Skeletal muscle tissue (tissue), 4 donors: Measurements from ENCODE around the gene RNF26. TPM values are rescaled to one million over a fixed set of nuclear protein-coding genes. Genes with fewer than 3 reads are reported as not detected.

ENCODE experiments used
- H3K27ac ChIP-seq: one replicate; pipeline ENCODE4 v1.7.0; 2013; ENCODE audit warnings: mild to moderate bottlenecking, low read depth, low read length, inconsistent platforms
- H3K27me3 ChIP-seq, 3 donors: one replicate each; pipeline ENCODE4 v1.7.0; 2013; ENCODE audit warnings: low read length in 3 of 3; ENCODE audit not compliant: control insufficient read depth in 3 of 3, insufficient read depth in 3 of 3
- H3K36me3 ChIP-seq, 3 donors: one replicate each; pipeline ENCODE4 v1.7.0; 2013; ENCODE audit warnings: low read length in 3 of 3; ENCODE audit not compliant: control insufficient read depth in 3 of 3, insufficient read depth in 3 of 3
- H3K4me1 ChIP-seq, 3 donors: one replicate each; pipeline ENCODE4 v1.7.0; 2013; ENCODE audit warnings: low read length in 3 of 3, mild to moderate bottlenecking in 3 of 3; ENCODE audit not compliant: control insufficient read depth in 3 of 3, insufficient read depth in 3 of 3
- H3K4me3 ChIP-seq, 3 donors: one replicate each; pipeline ENCODE4 v1.7.0; 2013; ENCODE audit warnings: low read length in 3 of 3
- H3K9ac ChIP-seq, 3 donors: one replicate each; pipeline ENCODE4 v1.7.0; 2013; ENCODE audit warnings: low read length in 3 of 3, mild to moderate bottlenecking in 3 of 3, moderate library complexity in 2 of 3, low read depth in 1 of 3
- H3K9me3 ChIP-seq, 3 donors: one replicate each; pipeline ENCODE4 v1.7.0; 2013; ENCODE audit warnings: low read length in 3 of 3; ENCODE audit not compliant: control insufficient read depth in 3 of 3
- total RNA-seq: library from RNA; depleted of rRNA; stranded (reverse); fragments of >200 nt; gene quantifications from one replicate; pipeline ENCODE4 v1.2.3, GENCODE V29; 2014
- donor health status: Osteomylitis.

Gene RNF26
- total RNA-seq, result 2.1 TPM

- peak within 1 kb of the TSS; percentile 88 to 97 (median 91) for H3K9ac ChIP-seq
- H3K27ac ChIP-seq, result peak within 1 kb of the TSS; percentile 93
- H3K4me3 ChIP-seq, result peak within 1 kb of the TSS; percentile 97 to 98 (median 97)
- peaks cover 44 to 46% (median 46%) of the 10 kb centered on the region in 3 donors for H3K4me1 ChIP-seq
- H3K36me3 ChIP-seq, result peaks cover 6 to 14% (median 9%) of the 10 kb centered on the region in 3 donors
- H3K27me3 ChIP-seq, result no peaks in the 10 kb centered on the region
- H3K9me3 ChIP-seq, result no peaks in the 10 kb centered on the region
These were observed at the start of gene RNF26 for GRCh38 chr11:119334174-119334930. Gene RNF26 (plus strand): TSS chr11:119334527. CDS start chr11:119335123, 596 bp downstream.

DNA sequence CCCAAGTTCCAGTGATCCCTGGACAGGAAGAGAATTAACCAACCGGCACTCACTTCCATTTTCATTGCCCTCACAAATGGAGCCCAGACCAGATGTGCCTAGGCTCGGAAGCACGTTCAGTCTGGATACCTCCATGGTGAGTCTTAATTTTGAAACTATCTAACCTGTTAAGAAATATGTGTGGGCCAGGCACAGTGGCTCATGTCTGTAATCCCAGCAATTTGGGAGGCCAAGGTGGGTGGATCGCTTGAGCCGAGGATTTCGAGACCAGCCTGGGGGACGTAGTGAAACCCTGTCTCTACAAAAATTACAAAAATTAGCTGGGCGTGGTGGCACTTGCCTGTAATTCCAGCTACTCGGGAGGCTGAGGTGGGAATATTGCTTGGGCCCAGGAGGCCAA lies 48.9 kb upstream of the RNF26 start:
- Histone ChIP-seq H3K36me3 (peaks cover 6 to 18% (median 13%) of the 10 kb centered on the region in 3 donors), H3K27ac (no peak overlapping the region), H3K27me3 (no peaks in the 10 kb centered on the region), H3K4me1 (no peaks in the 10 kb centered on the region), H3K4me3 (no peak overlapping the region), H3K9me3 (no peaks in the 10 kb centered on the region), H3K9ac (no peak overlapping the region)

- H3K9ac ChIP-seq, result no peak overlapping the region
- H3K9me3 ChIP-seq, result no peaks in the 10 kb centered on the region
- no peak overlapping the region for H3K4me3 ChIP-seq
- H3K27me3 ChIP-seq, result no peaks in the 10 kb centered on the region
- H3K4me1 ChIP-seq, result no peaks in the 10 kb centered on the region
- no peak overlapping the region for H3K27ac ChIP-seq
- peaks cover 10 to 22% (median 19%) of the 10 kb centered on the region in 3 donors for H3K36me3 ChIP-seq
These were observed 46.1 kb upstream of the RNF26 start for GRCh38 chr11:119288219-119288618.

DNA sequence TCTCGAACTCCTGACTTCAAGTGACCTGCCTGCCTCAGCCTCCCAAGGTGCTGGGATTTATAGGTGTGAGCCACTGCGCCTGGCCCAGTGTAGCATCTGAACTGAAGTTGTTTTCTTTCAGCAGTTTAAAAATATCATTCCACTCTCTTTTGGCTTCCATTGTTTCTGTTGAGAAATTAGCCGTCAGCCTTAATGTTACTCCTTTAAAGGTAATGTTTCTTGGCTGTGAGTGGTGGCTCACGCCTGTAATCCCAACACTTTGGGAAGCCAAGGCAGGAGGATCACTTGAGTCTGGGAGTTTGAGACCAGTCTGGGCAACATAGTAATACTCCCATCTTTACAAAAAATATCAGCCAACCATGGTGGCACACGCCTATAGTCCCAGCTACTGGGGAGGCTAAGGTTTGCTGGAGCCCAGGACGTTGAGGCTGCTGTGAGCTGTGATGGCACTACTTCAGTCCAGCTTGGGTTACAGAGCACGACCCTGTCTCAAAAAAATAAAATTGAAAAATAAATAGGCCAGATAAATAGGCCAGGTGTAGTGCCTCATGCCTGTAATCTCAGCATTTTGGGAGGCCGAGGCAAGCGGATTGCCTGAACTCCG lies 43.3 kb upstream of the RNF26 start:
- Histone ChIP-seq H3K4me3 (no peak overlapping the region), H3K27ac (no peak overlapping the region), H3K9ac (no peak overlapping the region), H3K27me3 (no peaks in the 10 kb centered on the region), H3K9me3 (no peaks in the 10 kb centered on the region), H3K36me3 (peaks cover 4 to 15% (median 6%) of the 10 kb centered on the region in 3 donors), H3K4me1 (no peaks in the 10 kb centered on the region)

- Histone ChIP-seq H3K9ac (no peak overlapping the region), H3K4me3 (no peak overlapping the region), H3K27me3 (no peaks in the 10 kb centered on the region), H3K27ac (no peak overlapping the region), H3K4me1 (peaks cover 8 to 18% (median 9%) of the 10 kb centered on the region in 3 donors), H3K36me3 (peaks cover 4 to 12% (median 6%) of the 10 kb centered on the region in 3 donors), H3K9me3 (no peaks in the 10 kb centered on the region)
These were observed 40.9 kb upstream of the RNF26 start for GRCh38 chr11:119293461-119293860.

DNA sequence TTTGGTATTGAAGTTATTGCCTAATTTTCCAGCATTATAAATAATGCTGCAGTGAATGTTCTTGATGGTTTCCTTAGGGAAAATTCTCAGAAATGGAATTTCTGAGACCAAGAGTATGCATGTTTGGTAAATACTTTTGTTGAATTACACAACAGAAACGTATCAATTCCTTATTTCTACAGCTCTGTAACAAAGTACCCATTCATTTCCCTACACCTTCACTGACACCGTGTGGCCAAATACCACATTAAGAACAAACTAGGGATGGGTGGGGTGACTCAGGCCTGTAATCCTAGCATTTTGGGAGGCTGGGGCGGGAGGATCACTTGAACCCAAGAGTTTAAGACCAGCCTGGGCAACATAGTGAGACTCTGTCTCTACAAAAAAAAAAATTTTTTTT lies 39.1 kb upstream of the RNF26 start:
- Histone ChIP-seq H3K27me3 (no peaks in the 10 kb centered on the region), H3K9me3 (no peaks in the 10 kb centered on the region), H3K36me3 (peaks cover 4 to 22% (median 6%) of the 10 kb centered on the region in 3 donors), H3K4me3 (no peak overlapping the region), H3K9ac (no peak overlapping the region), H3K27ac (no peak overlapping the region), H3K4me1 (peaks cover 23 to 33% (median 24%) of the 10 kb centered on the region in 3 donors)

DNA sequence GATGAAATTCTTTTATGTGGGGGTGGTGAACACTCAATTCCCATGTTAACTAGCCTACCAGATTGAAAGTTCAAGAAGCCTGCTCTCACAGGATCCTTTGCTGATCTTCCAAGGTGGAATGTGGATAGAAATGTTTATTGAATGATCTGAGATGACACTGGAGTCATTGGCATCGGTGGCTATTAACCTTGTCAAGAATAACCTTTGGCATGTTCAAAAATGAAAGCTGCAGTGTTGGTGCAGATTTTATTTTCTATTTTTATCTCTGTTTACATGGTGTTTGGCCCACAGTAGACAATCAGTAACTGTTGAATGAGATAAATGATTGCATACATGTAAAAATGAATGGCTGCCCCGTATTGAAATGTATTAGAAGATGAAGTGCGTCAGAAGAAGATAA lies 36.4 kb upstream of the RNF26 start:
- no peak overlapping the region for H3K4me3 ChIP-seq
- no peaks in the 10 kb centered on the region for H3K27me3 ChIP-seq
- H3K36me3 ChIP-seq, result peaks cover 0 to 25% (median 0%) of the 10 kb centered on the region in 3 donors
- H3K4me1 ChIP-seq, result peaks cover 41 to 59% (median 50%) of the 10 kb centered on the region in 3 donors
- H3K27ac ChIP-seq, result peak overlapping the region; percentile 81
- no peak overlapping the region for H3K9ac ChIP-seq
- no peaks in the 10 kb centered on the region for H3K9me3 ChIP-seq

DNA sequence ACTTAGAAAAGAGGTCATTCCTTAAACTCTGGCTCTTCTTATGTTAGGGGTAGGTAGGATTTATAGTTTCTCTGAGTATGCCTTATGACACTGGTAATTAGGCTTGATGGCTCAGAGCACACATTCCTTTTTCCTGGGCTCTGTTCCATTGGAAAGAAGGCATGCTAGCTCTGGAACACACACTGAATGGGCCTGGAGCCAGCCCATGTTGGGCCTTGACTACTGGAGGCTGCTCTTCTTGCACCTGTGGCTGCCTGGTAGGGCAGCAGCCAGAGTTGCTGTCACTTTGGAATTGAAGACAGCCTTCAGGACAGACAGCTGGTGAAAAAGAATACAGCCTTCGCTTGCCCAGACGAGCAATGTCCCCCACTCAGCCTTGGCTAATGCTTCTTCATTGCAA lies 35.6 kb upstream of the RNF26 start:
- H3K9ac ChIP-seq, result no peak overlapping the region
- H3K9me3 ChIP-seq, result no peaks in the 10 kb centered on the region
- peaks cover 41 to 66% (median 54%) of the 10 kb centered on the region in 3 donors for H3K4me1 ChIP-seq
- peaks cover 0 to 25% (median 0%) of the 10 kb centered on the region in 3 donors for H3K36me3 ChIP-seq
- peak overlapping the region in 1 of 3 donors; percentile 10 for H3K4me3 ChIP-seq
- H3K27ac ChIP-seq, result peak overlapping the region; percentile 81
- H3K27me3 ChIP-seq, result no peaks in the 10 kb centered on the region

GRCh38 chr11:119299416-119299815 lies 34.9 kb upstream of the RNF26 start:
- H3K36me3 ChIP-seq, result peaks cover 0 to 25% (median 0%) of the 10 kb centered on the region in 3 donors
- H3K4me1 ChIP-seq, result peaks cover 41 to 73% (median 61%) of the 10 kb centered on the region in 3 donors
- H3K27ac ChIP-seq, result peak overlapping the region; percentile 81

More at GRCh38 chr11:119299416-119299815, 34.9 kb upstream of the RNF26 start:
- Histone ChIP-seq H3K9me3 (no peaks in the 10 kb centered on the region), H3K9ac (no peak overlapping the region), H3K4me3 (peak overlapping the region in 2 of 3 donors; percentile 30 to 38), H3K27me3 (no peaks in the 10 kb centered on the region)
